ENCODE data around the gene ARSD.
"Not testable (repeated sequence)": the region's sequence is repeated elsewhere in the genome, so short reads cannot be mapped to it uniquely, and the experiment has no call there.

ARSD gene

GRCh38 chrX:2889706-2890490, 39.2 kb downstream of the ARSD start:
- not testable (repeated sequence) for DNase-seq

GRCh38 chrX:2889045-2889605, 40.0 kb downstream of the ARSD start:
- no peak for DNase-seq

- DNase-seq: no peak
Measured at GRCh38 chrX:2888309-2888708, 40.8 kb downstream of the ARSD start.

- DNase-seq: no peak
Measured at GRCh38 chrX:2883770-2884169, 45.4 kb downstream of the ARSD start.

GRCh38 chrX:2879670-2880069, 49.5 kb downstream of the ARSD start:
- DNase-seq: no peak

GRCh38 chrX:2878563-2878962, 50.6 kb downstream of the ARSD start:
- no peak for DNase-seq

GRCh38 chrX:2875798-2876399, 53.2 kb downstream of the ARSD start:
- no peak for DNase-seq

DNA sequence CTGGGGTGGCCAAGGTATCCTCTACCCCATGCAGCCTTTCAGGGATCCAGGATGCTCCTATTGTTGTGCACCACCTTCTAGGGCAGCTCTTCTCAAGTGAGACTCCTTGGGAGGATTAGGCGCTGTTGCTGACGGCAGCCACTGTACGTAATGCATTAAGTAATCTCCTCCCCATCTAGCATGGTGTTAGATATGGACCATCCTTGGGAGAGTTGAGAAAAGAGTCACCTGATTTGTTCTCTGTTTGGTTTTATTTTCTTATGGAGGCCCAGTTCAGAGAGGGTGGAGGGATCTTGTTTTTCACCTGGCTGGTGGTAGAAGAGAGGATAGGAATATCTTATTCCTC, 54.0 kb downstream of the ARSD start:
- DNase-seq: no peak

DNA sequence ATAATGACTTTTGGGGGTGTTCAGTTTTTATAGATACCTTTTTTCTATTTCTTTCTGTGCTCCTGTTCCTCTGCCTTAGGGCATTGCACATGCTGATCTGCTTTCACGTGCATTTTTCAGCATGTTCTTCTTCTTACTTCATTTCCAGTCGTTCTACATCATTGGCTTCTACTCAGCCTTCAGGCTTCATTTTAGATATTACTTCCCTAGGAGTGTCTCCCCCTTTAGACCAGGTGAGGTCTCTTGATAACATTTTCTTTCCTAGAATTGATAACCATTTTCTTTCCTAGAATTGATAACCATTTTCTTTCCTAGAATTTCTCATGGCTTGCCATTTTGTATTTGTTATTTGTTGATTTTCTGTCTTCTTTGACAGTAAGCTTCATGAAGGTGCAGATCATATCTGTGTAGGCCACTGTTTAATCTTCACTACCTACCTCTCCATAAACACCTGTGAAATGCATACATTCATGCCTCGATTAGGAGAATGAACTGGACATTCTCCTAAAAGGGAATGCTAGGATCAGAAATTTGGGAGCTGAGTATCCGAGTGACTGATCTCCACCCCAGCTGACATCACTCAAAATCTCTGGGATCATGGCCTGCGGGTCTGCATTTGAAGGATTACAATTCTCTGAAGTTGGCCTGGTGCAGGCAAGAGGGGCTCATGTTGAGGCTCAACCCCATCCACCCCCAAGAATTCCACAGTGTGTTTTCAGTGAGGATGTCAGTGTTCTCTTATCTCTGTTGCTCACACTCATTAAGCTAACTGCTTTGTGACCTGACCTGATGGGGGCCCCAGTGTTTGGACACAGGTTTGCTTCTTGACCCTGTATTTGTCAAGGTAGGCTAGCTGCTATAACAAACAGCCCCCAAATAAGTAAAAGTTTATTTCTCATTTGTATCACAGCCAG, 54.7 kb downstream of the ARSD start:
- DNase-seq: no peak

GRCh38 chrX:2872671-2873277, 56.4 kb downstream of the ARSD start:
- no peak for DNase-seq

DNA sequence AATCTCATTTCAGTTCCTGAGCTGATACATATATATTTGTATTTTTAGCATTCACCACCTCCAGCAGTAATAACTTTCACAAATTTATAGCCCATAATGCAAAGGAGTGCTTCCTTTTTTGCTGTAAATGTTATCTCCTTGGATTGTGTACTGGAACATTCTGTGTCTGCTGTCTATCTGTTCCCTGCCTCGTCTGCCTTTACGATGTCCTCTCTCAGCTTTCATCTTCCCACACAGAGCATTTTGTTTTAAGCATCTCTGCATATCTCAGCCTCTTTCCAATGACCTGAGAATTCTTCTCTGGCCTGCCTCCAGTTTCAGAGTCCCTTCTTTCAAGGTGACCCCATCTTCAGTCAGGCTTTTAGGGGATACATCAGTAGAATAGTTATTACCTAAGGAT, 57.3 kb downstream of the ARSD start:
- DNase-seq: no peak

DNA sequence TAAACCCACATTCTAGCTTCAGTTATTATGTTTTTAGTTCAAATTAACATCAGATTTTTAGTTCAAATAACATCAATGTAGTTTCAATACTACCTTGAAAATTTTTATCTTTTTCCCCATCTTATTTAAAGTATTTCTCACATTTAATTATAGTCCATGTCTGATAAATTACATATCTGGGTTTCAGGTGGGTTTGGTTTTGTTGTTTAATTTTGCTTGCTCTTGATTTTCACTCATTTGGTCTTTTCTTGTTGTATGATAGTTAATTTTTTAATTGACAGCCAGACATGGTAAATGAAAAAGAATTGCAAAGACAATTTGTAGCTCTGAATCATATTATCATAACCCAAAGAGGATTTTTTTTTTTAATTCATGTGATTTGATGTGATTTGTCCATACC, 58.5 kb downstream of the ARSD start:
- no peak for DNase-seq

GRCh38 chrX:2867206-2867605, 61.9 kb downstream of the ARSD start:
- no peak for DNase-seq

- no peak for DNase-seq
Measured at GRCh38 chrX:2863646-2864045, 65.5 kb downstream of the ARSD start.

- DNase-seq: no peak
Measured at GRCh38 chrX:2862404-2862803, 66.7 kb downstream of the ARSD start.

DNA sequence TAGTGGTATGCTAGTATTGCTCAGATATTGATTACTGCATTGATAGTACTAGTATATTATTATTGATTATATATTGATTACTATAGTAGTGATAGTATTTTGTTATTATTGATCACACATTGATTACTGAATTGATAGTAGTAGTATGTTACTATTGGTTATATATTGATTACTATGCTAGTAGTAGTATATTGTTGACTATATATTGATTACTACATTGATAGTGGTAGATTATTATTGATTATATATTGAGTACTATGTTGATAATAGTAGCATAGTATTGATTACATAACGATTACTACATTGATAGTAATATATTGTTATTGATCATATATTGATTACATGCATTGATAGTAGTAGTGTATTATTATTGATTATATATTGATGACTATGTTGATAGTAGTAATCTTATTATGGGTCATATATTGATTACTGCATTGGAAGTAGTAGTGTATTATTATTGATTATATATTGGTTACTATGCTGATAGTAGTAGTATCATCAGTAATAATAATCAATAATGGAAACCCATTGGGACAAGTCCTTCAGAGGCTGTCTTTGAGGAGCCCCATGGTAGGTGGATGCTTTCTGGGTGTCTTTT, 69.8 kb downstream of the ARSD start:
- DNase-seq: no peak

- no peak for DNase-seq
Measured at GRCh38 chrX:2857566-2857965, 71.6 kb downstream of the ARSD start.

GRCh38 chrX:2855761-2856160, 73.4 kb downstream of the ARSD start:
- no peak for DNase-seq

DNA sequence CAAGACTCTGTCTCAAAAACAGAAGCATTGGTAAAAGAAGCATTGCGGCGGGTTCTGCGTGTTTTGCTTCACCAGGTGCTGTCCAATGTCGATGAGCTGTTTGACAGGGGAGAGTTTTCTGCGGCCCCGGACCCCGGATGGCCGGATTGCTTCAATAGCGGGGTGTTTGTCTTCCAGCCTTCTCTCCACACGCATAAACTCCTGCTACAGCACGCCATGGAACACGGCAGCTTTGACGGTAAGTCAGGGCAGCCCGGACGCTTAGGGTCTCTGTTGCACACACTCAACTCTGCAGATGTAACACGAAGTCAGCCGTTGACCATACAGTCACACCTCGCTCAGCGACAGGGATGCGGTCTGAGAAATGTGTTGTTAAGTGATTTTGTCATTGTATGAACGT, 74.2 kb downstream of the ARSD start:
- DNase-seq: no peak

Data from NCI-H774 (cell line).